HEK293 (cell line): ENCODE measurements around the gene SNTA1.

ENCODE experiments used
- CTCF ChIA-PET: fragments of 350-600 bp; formaldehyde crosslinking; extraction: SDS; loops from one replicate; lab custom pipeline; 2021; ENCODE audit warnings: antibody characterized with exemption; lab: Yijun Ruan, JAX
- POLR2A ChIA-PET: fragments of 300-600 bp; formaldehyde crosslinking; extraction: SDS; loops from one replicate; lab custom pipeline; 2020; ENCODE audit warnings: antibody characterized with exemption, inconsistent platforms; lab: Yijun Ruan, JAX
- H3K27ac ChIP-seq: fragments of 200-500 bp; sonication (Bioruptor generic); 2 replicates; pipeline ENCODE4 v1.5.1; 2014; ENCODE audit warnings: low read depth, low read length, control low read depth, inconsistent platforms; ENCODE audit errors: extremely low read depth
- H3K36me3 ChIP-seq, 2 experiments: fragments of 200-500 bp in 1 of 2; sonication (Bioruptor generic) in 1 of 2; 1 replicate in 1 of 2; 2 replicates in 1 of 2; pipeline ENCODE4 v1.5.1; 2014 to 2017; ENCODE audit warnings: inconsistent platforms in 2 of 2, low read length in 2 of 2; ENCODE audit not compliant: control insufficient read depth in 2 of 2, insufficient read depth in 1 of 2
- H3K4me1 ChIP-seq: fragments of 200-500 bp; sonication (Bioruptor generic); 2 replicates; pipeline ENCODE4 v1.5.1; 2014; ENCODE audit warnings: mild to moderate bottlenecking, low read length, inconsistent platforms; ENCODE audit not compliant: control insufficient read depth, insufficient read depth
- H3K4me3 ChIP-seq: 2 replicates; pipeline ENCODE4 v1.5.1; 2011; ENCODE audit warnings: low read depth, mild to moderate bottlenecking, control low read depth, low read length, moderate library complexity
- H3K9me3 ChIP-seq: fragments of 200-500 bp; sonication (Bioruptor generic); 2 replicates; pipeline ENCODE4 v1.5.1; 2014; ENCODE audit warnings: low read depth, low read length, inconsistent platforms; ENCODE audit not compliant: control insufficient read depth, insufficient read depth
- GLIS1 ChIP-seq: fragments of 450-650 bp; formaldehyde crosslinking; IDR thresholded peaks from 2 replicates; pipeline ENCODE4 v1.5.1; 2016; ENCODE audit warnings: missing biosample characterization, missing genetic modification characterization
- ZBTB1 ChIP-seq: fragments of 450-650 bp; formaldehyde crosslinking; IDR thresholded peaks from 2 replicates; pipeline ENCODE4 v1.5.1; 2016; ENCODE audit warnings: missing biosample characterization, missing genetic modification characterization
- ZBTB20 ChIP-seq: fragments of 450-650 bp; formaldehyde crosslinking; IDR thresholded peaks from 2 replicates; pipeline ENCODE4 v1.5.1; 2016; ENCODE audit warnings: missing biosample characterization, missing genetic modification characterization
- ZBTB48 ChIP-seq: fragments of 450-650 bp; formaldehyde crosslinking; IDR thresholded peaks from 2 replicates; pipeline ENCODE4 v1.5.1; 2016; ENCODE audit warnings: missing biosample characterization, missing genetic modification characterization
- ZNF112 ChIP-seq: fragments of 450-650 bp; formaldehyde crosslinking; IDR thresholded peaks from 2 replicates; pipeline ENCODE4 v1.5.0; 2017; ENCODE audit warnings: missing biosample characterization, missing genetic modification characterization
- ZNF138 ChIP-seq: fragments of 450-650 bp; formaldehyde crosslinking; IDR thresholded peaks from 2 replicates; pipeline ENCODE4 v1.5.1; 2016; ENCODE audit warnings: missing biosample characterization, missing genetic modification characterization, borderline replicate concordance
- ZNF169 ChIP-seq: fragments of 450-650 bp; formaldehyde crosslinking; IDR thresholded peaks from 2 replicates; pipeline ENCODE4 v1.5.1; 2016; ENCODE audit warnings: missing biosample characterization, missing genetic modification characterization
- ZNF274 ChIP-seq, 2 experiments: fragments of 200-500 bp in 1 of 2; fragments of 450-650 bp in 1 of 2; sonication (Bioruptor generic) in 1 of 2; formaldehyde crosslinking in 1 of 2; IDR thresholded peaks; 2 replicates each; pipeline versions ENCODE4 v1.5.1 to v1.6.1; 2014 to 2016; ENCODE audit warnings: borderline replicate concordance in 1 of 2, inconsistent platforms in 1 of 2, low read length in 1 of 2, missing biosample characterization in 1 of 2, missing genetic modification characterization in 1 of 2
- ZNF302 ChIP-seq: fragments of 450-650 bp; formaldehyde crosslinking; IDR thresholded peaks from 2 replicates; pipeline ENCODE4 v1.5.1; 2016; ENCODE audit warnings: missing biosample characterization, missing genetic modification characterization, low read depth
- ZNF324 ChIP-seq: fragments of 450-650 bp; formaldehyde crosslinking; IDR thresholded peaks from 2 replicates; pipeline ENCODE4 v1.5.1; 2016; ENCODE audit warnings: missing biosample characterization, missing genetic modification characterization
- ZNF391 ChIP-seq: fragments of 450-650 bp; formaldehyde crosslinking; IDR thresholded peaks from 2 replicates; pipeline ENCODE4 v1.5.1; 2016; ENCODE audit warnings: low read depth, missing biosample characterization, missing genetic modification characterization, borderline replicate concordance
- ZNF544 ChIP-seq: fragments of 450-650 bp; formaldehyde crosslinking; IDR thresholded peaks from 2 replicates; pipeline ENCODE4 v1.5.0; 2017; ENCODE audit warnings: missing biosample characterization, missing genetic modification characterization
- ZNF623 ChIP-seq: fragments of 450-650 bp; formaldehyde crosslinking; IDR thresholded peaks from 2 replicates; pipeline ENCODE4 v1.5.1; 2016; ENCODE audit warnings: missing biosample characterization, missing genetic modification characterization
- ZNF654 ChIP-seq: fragments of 450-650 bp; formaldehyde crosslinking; IDR thresholded peaks from 2 replicates; pipeline ENCODE4 v1.5.1; 2016; ENCODE audit warnings: low read depth, missing biosample characterization, missing genetic modification characterization
- ZNF660 ChIP-seq: fragments of 450-650 bp; IDR thresholded peaks from 2 replicates; pipeline ENCODE4 v1.5.1; 2018; ENCODE audit warnings: missing biosample characterization, mild to moderate bottlenecking, missing genetic modification characterization
- TF ChIP-seq, protein P1 (sequence below): fragments of 450-650 bp; formaldehyde crosslinking; IDR thresholded peaks from 2 replicates; pipeline ENCODE4 v1.5.1; 2016; ENCODE audit warnings: missing biosample characterization, missing genetic modification characterization
- TF ChIP-seq, protein P2 (sequence below): fragments of 450-650 bp; formaldehyde crosslinking; IDR thresholded peaks from 2 replicates; pipeline ENCODE4 v1.5.1; 2016; ENCODE audit warnings: missing biosample characterization, missing genetic modification characterization, borderline replicate concordance
- TF ChIP-seq, protein P3 (sequence below): fragments of 450-650 bp; formaldehyde crosslinking; conservative IDR thresholded peaks from 2 replicates; pipeline ENCODE4 v1.5.1; 2016; ENCODE audit warnings: low read depth, missing biosample characterization, missing genetic modification characterization

The SNTA1 gene

DNA sequence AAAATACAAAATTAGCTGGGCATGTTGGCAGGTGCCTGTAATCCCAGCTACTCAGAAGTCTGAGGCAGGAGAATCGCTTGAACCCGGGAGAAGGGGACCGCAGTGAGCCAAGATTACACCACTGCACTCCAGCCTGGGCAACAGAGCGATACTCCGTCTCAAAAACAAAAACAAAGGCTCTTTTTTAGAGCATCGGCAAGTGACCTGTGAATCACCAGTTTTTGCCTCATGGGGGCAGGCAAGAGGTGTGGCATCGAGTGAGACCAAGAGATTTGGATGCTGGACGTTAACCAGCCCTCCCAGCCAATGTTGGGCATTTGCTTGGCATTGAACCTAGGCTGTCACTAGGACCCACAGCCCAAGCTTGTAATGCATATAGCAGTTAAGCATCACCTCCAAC is 27.6 kb downstream of the SNTA1 start:
- POLR2A ChIA-PET, result interaction anchor here (0.7 kb wide), 1 partner anchor 1806 kb away, joined by 3 read pairs; no protein-coding TSS in a partner anchor
- Histone ChIP-seq H3K36me3 (peaks cover 0 to 32% of the 10 kb centered on the region in 2 experiments; a peak in 2 of 3 replicates), H3K9me3 (no peaks in the 10 kb centered on the region), H3K4me1 (no peaks in the 10 kb centered on the region), H3K27ac (no peak overlapping the region), H3K4me3 (no peak overlapping the region)
- TF ChIP-seq, protein P1, sequence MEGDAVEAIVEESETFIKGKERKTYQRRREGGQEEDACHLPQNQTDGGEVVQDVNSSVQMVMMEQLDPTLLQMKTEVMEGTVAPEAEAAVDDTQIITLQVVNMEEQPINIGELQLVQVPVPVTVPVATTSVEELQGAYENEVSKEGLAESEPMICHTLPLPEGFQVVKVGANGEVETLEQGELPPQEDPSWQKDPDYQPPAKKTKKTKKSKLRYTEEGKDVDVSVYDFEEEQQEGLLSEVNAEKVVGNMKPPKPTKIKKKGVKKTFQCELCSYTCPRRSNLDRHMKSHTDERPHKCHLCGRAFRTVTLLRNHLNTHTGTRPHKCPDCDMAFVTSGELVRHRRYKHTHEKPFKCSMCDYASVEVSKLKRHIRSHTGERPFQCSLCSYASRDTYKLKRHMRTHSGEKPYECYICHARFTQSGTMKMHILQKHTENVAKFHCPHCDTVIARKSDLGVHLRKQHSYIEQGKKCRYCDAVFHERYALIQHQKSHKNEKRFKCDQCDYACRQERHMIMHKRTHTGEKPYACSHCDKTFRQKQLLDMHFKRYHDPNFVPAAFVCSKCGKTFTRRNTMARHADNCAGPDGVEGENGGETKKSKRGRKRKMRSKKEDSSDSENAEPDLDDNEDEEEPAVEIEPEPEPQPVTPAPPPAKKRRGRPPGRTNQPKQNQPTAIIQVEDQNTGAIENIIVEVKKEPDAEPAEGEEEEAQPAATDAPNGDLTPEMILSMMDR (tag by site-specific recombination), result peak; percentile 62; the same call in 1 of the 2 replicates
- no peak for TF ChIP-seq ZNF274 (IDR thresholded peaks at IDR 0.05; ENCODE audit: low read length)
- TF ChIP-seq ZNF274 (tag by site-specific recombination; IDR thresholded peaks at IDR 0.05; ENCODE audit: borderline replicate concordance), result no peak
- no peak for TF ChIP-seq ZBTB48 (tag by site-specific recombination)
- no peak for TF ChIP-seq ZNF391 (tag by site-specific recombination)
- TF ChIP-seq ZNF302 (tag by site-specific recombination), result no peak
- peak; percentile 29; the same call in 1 of the 2 replicates for TF ChIP-seq ZNF654 (tag by site-specific recombination)
- TF ChIP-seq ZNF112 (tag by site-specific recombination), result no peak
- TF ChIP-seq, protein P2, sequence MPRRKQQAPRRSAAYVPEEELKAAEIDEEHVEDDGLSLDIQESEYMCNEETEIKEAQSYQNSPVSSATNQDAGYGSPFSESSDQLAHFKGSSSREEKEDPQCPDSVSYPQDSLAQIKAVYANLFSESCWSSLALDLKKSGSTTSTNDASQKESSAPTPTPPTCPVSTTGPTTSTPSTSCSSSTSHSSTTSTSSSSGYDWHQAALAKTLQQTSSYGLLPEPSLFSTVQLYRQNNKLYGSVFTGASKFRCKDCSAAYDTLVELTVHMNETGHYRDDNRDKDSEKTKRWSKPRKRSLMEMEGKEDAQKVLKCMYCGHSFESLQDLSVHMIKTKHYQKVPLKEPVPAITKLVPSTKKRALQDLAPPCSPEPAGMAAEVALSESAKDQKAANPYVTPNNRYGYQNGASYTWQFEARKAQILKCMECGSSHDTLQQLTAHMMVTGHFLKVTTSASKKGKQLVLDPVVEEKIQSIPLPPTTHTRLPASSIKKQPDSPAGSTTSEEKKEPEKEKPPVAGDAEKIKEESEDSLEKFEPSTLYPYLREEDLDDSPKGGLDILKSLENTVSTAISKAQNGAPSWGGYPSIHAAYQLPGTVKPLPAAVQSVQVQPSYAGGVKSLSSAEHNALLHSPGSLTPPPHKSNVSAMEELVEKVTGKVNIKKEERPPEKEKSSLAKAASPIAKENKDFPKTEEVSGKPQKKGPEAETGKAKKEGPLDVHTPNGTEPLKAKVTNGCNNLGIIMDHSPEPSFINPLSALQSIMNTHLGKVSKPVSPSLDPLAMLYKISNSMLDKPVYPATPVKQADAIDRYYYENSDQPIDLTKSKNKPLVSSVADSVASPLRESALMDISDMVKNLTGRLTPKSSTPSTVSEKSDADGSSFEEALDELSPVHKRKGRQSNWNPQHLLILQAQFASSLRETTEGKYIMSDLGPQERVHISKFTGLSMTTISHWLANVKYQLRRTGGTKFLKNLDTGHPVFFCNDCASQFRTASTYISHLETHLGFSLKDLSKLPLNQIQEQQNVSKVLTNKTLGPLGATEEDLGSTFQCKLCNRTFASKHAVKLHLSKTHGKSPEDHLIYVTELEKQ (tag by site-specific recombination), result no peak
- TF ChIP-seq ZBTB1 (tag by site-specific recombination), result no peak
- no peak for TF ChIP-seq ZNF660 (tag by site-specific recombination)
- TF ChIP-seq, protein P3, sequence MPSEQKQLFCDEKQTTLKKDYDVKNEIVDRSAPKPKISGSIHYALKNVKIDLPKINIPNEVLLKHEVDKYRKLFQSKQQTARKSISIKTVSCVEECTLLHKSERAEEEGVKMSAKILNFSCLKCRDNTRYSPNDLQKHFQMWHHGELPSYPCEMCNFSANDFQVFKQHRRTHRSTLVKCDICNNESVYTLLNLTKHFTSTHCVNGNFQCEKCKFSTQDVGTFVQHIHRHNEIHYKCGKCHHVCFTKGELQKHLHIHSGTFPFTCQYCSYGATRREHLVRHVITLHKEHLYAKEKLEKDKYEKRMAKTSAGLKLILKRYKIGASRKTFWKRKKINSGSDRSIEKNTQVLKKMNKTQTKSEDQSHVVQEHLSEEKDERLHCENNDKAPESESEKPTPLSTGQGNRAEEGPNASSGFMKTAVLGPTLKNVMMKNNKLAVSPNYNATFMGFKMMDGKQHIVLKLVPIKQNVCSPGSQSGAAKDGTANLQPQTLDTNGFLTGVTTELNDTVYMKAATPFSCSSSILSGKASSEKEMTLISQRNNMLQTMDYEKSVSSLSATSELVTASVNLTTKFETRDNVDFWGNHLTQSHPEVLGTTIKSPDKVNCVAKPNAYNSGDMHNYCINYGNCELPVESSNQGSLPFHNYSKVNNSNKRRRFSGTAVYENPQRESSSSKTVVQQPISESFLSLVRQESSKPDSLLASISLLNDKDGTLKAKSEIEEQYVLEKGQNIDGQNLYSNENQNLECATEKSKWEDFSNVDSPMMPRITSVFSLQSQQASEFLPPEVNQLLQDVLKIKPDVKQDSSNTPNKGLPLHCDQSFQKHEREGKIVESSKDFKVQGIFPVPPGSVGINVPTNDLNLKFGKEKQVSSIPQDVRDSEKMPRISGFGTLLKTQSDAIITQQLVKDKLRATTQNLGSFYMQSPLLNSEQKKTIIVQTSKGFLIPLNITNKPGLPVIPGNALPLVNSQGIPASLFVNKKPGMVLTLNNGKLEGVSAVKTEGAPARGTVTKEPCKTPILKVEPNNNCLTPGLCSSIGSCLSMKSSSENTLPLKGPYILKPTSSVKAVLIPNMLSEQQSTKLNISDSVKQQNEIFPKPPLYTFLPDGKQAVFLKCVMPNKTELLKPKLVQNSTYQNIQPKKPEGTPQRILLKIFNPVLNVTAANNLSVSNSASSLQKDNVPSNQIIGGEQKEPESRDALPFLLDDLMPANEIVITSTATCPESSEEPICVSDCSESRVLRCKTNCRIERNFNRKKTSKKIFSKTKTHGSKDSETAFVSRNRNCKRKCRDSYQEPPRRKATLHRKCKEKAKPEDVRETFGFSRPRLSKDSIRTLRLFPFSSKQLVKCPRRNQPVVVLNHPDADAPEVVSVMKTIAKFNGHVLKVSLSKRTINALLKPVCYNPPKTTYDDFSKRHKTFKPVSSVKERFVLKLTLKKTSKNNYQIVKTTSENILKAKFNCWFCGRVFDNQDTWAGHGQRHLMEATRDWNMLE (tag by site-specific recombination), result no peak
- no peak for TF ChIP-seq ZBTB20
- no peak for TF ChIP-seq ZNF138 (tag by site-specific recombination)
- TF ChIP-seq ZNF623 (tag by site-specific recombination), result no peak
- TF ChIP-seq ZNF324, result no peak
- TF ChIP-seq ZNF169 (tag by site-specific recombination), result no peak
- no peak for TF ChIP-seq ZNF544 (tag by site-specific recombination)
- no peak for TF ChIP-seq GLIS1 (tag by site-specific recombination)
- CTCF ChIA-PET, result interaction anchor here (0.9 to 1.4 kb wide), 3 partner anchors 14 to 29 kb away, joined by 3 to 5 read pairs (median 3); partner anchors contain the start of gene CDK5RAP1
